ENCODE measurements around the gene ANKRD7. TPM values are rescaled to one million over a fixed set of nuclear protein-coding genes. Genes with fewer than 3 reads are reported as not detected.
"Not testable (repeated sequence)": the region's sequence is repeated elsewhere in the genome, so short reads cannot be mapped to it uniquely, and the experiment has no call there.

The ANKRD7 gene
- total RNA-seq, 1 donor from 2014 or later = not detected

DNA sequence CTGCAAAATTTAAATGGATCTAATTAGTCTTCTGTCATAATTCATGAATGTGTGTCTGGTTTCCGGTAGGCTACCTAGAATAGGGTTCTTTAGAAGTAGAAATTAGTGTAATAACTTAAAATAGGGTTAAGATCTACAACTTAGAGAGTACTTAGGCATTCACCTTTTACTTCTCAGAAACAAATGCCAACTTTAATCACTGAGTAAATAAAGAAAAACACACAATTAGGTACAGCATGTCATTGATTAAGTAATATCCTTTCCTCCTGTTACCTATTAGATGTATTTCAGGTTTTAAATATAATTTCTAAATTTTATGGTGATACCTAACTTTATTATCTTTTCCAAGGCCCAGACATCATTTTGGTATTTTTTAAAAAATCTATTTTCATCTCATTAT lies 9.3 kb downstream of the ANKRD7 start:
- H3K27ac Mint-ChIP-seq = no peak overlapping the region
- H3K27me3 Mint-ChIP-seq = no peaks in the 10 kb centered on the region
- DNase-seq (ENCODE audit: extremely low spot score, unreplicated experiment) = no peak
- no peaks in the 10 kb centered on the region for H3K9me3 Mint-ChIP-seq
- TF ChIP-seq, protein P1, sequence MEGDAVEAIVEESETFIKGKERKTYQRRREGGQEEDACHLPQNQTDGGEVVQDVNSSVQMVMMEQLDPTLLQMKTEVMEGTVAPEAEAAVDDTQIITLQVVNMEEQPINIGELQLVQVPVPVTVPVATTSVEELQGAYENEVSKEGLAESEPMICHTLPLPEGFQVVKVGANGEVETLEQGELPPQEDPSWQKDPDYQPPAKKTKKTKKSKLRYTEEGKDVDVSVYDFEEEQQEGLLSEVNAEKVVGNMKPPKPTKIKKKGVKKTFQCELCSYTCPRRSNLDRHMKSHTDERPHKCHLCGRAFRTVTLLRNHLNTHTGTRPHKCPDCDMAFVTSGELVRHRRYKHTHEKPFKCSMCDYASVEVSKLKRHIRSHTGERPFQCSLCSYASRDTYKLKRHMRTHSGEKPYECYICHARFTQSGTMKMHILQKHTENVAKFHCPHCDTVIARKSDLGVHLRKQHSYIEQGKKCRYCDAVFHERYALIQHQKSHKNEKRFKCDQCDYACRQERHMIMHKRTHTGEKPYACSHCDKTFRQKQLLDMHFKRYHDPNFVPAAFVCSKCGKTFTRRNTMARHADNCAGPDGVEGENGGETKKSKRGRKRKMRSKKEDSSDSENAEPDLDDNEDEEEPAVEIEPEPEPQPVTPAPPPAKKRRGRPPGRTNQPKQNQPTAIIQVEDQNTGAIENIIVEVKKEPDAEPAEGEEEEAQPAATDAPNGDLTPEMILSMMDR (conservative IDR thresholded peaks at IDR 0.05) = no peak
- H3K36me3 Mint-ChIP-seq = no peaks in the 10 kb centered on the region
- no peaks in the 10 kb centered on the region for H3K4me1 Mint-ChIP-seq (ENCODE audit: unreplicated experiment)
- H3K4me3 Mint-ChIP-seq = no peak overlapping the region

DNA sequence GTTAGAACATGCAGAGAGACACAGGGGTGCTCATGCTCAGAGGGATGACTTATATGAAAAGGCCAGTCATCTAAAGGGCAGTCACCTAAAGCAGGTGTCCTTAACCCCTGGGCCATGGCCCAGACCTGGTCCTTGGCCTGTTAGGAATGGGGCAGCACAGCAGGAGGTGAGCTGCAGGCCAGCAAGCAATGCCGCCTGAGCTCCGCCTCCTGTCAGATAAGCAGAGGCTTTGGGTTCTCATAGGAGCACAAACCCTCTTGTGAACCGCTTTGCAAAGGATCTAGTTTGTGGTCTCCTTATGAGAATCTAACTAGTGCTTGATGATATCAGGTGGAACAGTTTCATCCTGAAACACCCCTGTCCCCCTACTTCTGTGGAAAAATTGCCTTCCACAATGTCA lies 14.5 kb downstream of the ANKRD7 start:
- Mint-ChIP-seq H3K4me1 (ENCODE audit: unreplicated experiment) (no peaks in the 10 kb centered on the region), H3K36me3 (no peaks in the 10 kb centered on the region), H3K4me3 (no peak overlapping the region), H3K27me3 (no peaks in the 10 kb centered on the region), H3K27ac (no peak overlapping the region), H3K9me3 (no peaks in the 10 kb centered on the region)
- DNase-seq (ENCODE audit: extremely low spot score, unreplicated experiment) = no peak
- TF ChIP-seq, protein P1 (conservative IDR thresholded peaks at IDR 0.05) = no peak

DNA sequence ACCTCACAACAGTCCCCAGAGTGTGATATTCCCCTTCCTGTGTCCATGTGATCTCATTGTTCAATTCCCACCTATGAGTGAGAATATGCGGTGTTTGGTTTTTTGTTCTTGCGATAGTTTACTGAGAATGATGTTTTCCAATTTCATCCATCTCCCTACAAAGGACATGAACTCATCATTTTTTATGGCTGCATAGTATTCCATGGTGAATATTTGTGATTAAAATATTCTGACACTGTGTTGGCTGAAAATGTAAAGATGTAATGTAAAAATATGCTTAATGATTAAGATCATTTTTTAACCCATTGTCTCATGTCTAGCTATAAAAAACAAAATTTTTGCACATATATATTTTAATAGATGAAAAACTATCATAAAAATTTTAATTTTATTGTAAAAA lies 15.8 kb downstream of the ANKRD7 start:
- H3K4me3 Mint-ChIP-seq; H3K36me3 Mint-ChIP-seq; H3K4me1 Mint-ChIP-seq (ENCODE audit: unreplicated experiment); H3K9me3 Mint-ChIP-seq; DNase-seq (ENCODE audit: extremely low spot score, unreplicated experiment); H3K27ac Mint-ChIP-seq; H3K27me3 Mint-ChIP-seq: not testable (repeated sequence)

DNA sequence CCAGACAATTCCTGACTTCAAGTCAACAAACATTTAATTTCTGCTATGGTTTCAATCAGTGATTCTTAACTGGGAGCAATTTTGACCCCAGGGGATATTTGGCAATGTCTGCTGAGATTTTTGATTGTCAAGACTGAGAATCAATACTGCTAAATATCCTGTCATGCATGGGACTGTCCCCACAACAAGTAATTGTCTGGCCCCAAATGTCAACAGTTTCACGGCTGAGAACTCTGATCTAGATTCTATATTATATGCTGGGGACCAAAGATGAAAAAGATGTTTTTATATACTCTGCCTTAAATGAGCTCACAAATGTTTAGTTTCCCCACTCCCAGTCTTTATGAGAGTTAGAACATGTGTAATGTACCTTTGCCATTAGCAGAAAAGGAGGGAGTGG lies 19.2 kb downstream of the ANKRD7 start:
- Mint-ChIP-seq H3K27ac (no peak overlapping the region), H3K27me3 (peaks cover 3% of the 10 kb centered on the region), H3K4me3 (no peak overlapping the region), H3K4me1 (ENCODE audit: unreplicated experiment) (no peaks in the 10 kb centered on the region), H3K9me3 (no peaks in the 10 kb centered on the region), H3K36me3 (no peaks in the 10 kb centered on the region)
- DNase-seq (ENCODE audit: extremely low spot score, unreplicated experiment) = no peak
- TF ChIP-seq, protein P1 (conservative IDR thresholded peaks at IDR 0.05) = no peak

DNA sequence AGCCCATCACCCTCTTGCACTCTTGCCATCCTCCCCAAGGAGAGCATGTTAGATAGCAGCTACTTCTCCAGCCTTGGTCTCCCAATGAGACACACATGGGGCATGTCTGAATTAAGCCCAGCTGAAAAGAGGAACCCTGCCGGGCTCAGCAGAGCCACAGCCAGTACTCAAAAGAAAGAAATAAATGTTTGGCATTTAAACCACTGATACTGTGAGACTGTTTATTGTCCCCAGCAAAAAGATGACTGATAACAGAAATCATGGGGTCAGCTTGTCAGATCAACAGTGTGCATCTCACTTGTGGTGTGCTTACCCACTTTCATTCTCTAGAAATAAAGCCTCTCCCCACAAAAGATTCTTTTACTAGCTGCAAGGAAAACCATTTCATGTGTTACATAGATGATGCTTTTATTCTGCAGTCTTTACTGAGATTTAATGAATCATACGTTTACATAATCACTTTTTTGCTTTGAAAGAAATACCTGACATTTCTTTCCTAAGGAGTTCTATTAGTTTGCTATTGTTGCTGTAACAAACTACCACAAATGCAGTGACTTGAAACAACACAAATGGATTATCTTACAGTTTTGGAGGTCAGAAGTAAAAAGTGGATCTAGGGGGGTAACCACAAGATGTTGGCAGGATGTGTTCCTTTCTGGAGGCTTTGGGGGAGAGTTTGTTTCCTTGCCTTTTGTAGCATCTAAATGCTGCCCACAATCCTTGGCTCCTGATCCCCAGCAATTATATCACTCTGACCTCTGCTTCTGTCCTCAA lies 20.9 kb downstream of the ANKRD7 start:
- no peak overlapping the region for H3K4me3 Mint-ChIP-seq
- H3K4me1 Mint-ChIP-seq (ENCODE audit: unreplicated experiment) = no peaks in the 10 kb centered on the region
- no peaks in the 10 kb centered on the region for H3K9me3 Mint-ChIP-seq
- TF ChIP-seq, protein P1 (conservative IDR thresholded peaks at IDR 0.05) = no peak
- H3K27ac Mint-ChIP-seq = no peak overlapping the region
- peaks cover 3% of the 10 kb centered on the region for H3K27me3 Mint-ChIP-seq
- H3K36me3 Mint-ChIP-seq = no peaks in the 10 kb centered on the region
- no peak for DNase-seq (ENCODE audit: extremely low spot score, unreplicated experiment)

DNA sequence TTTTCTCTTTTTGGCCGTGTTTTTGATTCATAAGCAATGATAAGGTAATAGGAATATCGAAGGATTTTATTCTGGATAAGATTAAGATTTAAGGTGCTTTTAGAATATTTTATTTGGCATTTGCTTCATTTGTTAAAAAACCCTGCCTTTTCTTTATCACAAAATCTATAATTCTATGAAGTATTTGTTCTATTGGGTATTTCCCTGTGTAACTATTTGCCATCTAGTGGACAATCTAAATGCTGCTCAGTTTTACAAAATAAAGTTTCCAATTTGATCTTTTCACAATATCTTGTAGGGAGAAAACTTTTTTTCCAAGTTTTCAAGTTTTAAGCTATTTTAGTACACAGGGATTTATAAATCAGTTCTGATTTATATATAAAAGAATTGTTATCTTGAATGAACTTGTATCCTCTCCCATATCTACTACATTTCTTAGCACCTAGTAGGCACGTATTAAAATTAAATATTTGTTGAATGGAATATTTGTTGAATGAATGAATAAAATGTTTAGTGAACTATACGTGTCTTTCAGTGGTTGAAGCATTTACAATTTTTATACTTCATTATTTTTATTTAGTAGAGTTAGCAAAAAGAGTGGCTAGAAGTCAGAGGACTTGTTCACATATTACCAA lies 26.5 kb downstream of the ANKRD7 start:
- Mint-ChIP-seq H3K27me3 (no peaks in the 10 kb centered on the region), H3K4me1 (ENCODE audit: unreplicated experiment) (no peaks in the 10 kb centered on the region), H3K4me3 (no peak overlapping the region), H3K9me3 (no peaks in the 10 kb centered on the region), H3K27ac (no peak overlapping the region), H3K36me3 (no peaks in the 10 kb centered on the region)
- TF ChIP-seq, protein P1 (conservative IDR thresholded peaks at IDR 0.05) = peak; percentile 64
- DNase-seq (ENCODE audit: extremely low spot score, unreplicated experiment) = no peak
